ENCODE measurements around the gene CHSY1. TPM values are rescaled to one million over a fixed set of nuclear protein-coding genes. Genes with fewer than 3 reads are reported as not detected.

CHSY1 gene
- total RNA-seq, 4 donors from 2014 or later: 8.8 to 19.3 (median 11.4) TPM

GRCh38 chr15:101161656-101162055 lies 90.2 kb downstream of the CHSY1 start:
- H3K36me3 ChIP-seq: no peaks in the 10 kb centered on the region
- intact Hi-C loops (cut with DNase I): no loop called here

DNA sequence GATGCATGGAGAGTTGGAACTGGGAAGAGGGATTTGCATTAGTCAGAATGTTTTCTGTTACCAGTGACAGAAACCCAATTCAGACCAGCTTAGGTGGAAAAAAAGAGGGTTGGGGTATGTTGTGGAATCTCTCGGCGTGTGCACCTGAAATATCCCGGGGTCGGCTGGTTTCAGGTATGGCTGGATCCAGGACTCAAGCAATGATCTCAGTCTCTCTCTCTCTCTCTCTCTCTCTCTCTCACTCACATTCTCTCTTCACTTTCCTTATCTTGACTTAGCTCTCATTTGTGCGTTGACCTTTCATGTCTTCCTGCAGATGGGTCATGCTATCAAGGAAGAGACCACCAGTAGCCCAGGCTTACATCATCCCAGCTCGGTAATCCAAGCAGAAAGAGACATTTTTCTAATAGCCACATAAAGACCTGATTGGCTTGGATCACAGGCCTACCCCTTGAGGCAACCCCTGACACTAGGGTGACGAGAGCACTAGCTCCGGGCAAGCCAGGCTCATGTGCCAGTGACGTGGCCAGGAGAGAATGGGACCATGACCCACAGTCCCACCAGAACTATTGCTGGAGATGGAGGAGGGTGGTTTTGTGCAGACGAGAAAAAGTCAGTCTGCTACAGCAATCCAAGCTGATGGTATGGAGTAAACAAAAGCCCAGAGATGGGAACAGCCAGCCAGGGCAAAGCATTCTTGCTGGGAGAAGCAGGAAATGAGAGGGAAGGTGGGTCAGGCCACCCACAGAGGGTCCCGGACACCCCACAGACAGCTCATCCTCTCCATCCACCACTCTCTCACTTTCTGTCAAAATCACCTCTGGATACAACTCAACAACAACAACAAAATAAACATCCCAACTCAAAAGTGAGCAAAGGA lies 91.7 kb downstream of the CHSY1 start:
- intact Hi-C loops (cut with DNase I): no loop called here
- Histone ChIP-seq H3K4me3 (no peak overlapping the region), H3K4me1 (peaks cover 0 to 11% (median 4%) of the 10 kb centered on the region in 3 donors), H3K9me3 (peaks cover 0 to 14% (median 13%) of the 10 kb centered on the region in 3 donors), H3K27me3 (no peaks in the 10 kb centered on the region), H3K27ac (no peak overlapping the region), H3K36me3 (no peaks in the 10 kb centered on the region)
- 75 to 86% methylated on average over 7 to 11 of the region's 11 CpGs for WGBS, 2 donors
- no peak for TF ChIP-seq CTCF (IDR thresholded peaks at IDR 0.05)
- no peak for TF ChIP-seq POLR2A (IDR thresholded peaks at IDR 0.05)
- DNase-seq: no peak

More at GRCh38 chr15:101161656-101162055, 90.2 kb downstream of the CHSY1 start:
- DNase-seq: no peak
- no peaks in the 10 kb centered on the region for H3K27me3 ChIP-seq
- H3K9me3 ChIP-seq: peaks cover 0 to 27% (median 27%) of the 10 kb centered on the region in 3 donors
- TF ChIP-seq POLR2A (IDR thresholded peaks at IDR 0.05) (no peak), CTCF (IDR thresholded peaks at IDR 0.05) (no peak)
- peaks cover 0 to 12% (median 4%) of the 10 kb centered on the region in 3 donors for H3K4me1 ChIP-seq
- no peak overlapping the region for H3K4me3 ChIP-seq
- H3K27ac ChIP-seq: no peak overlapping the region
- 60 to 68% methylated on average over 6 to 8 of the region's 8 CpGs for WGBS, 2 donors

- TF ChIP-seq CTCF (IDR thresholded peaks at IDR 0.05) (no peak), POLR2A (IDR thresholded peaks at IDR 0.05) (no peak)
- intact Hi-C loops (cut with DNase I): no loop called here
These were observed 92.5 kb downstream of the CHSY1 start for GRCh38 chr15:101159096-101159935.

DNA sequence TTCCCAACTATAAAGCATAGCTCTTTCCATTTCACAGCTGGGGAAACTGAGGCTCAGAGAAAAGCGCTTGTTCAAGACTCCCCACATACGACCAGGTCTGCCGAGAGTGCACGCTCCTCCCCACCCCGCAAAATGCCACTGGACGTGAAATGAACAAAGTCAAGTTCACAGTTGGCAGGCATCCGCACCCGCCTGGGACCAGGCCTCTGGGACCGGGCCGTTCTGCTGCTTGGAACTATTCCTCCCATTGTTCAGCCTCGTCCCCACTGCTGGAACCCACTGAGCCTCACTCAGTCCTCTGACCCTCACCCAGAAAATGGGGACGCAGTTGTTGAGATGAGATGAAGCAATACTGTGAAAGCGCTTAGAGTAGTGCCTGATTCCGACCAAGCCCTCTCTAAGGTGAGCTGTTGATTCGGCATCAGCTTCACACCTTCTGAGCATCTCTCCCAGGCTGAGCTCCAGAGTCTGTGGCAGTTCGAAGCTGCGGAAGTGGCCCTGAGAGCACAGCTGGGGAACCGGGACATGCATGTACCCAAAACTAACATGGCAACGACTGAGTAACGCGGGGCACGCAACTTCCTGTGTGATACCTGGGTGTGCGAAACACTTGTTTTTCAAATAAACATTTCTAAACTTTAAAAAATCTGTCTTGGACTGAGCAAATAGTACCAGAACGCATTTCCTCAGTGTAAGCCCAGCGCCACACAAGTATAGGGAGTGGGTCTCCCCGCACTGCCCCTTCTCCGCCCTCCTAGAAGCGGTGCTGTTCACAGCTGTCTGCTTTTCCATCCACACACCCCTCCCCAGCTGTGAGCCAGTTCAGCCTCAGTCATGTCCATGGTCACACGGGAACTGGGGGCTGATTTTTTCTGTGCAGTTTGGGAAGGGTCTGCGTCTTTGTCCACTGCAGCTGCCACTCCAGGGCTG lies 93.4 kb downstream of the CHSY1 start:
- WGBS, 2 donors: 86% methylated on average over 23 to 28 of the region's 30 CpGs
- H3K4me3 ChIP-seq: no peak overlapping the region
- DNase-seq: no peak

More at GRCh38 chr15:101159096-101159935, 92.5 kb downstream of the CHSY1 start:
- Histone ChIP-seq H3K27me3 (no peaks in the 10 kb centered on the region), H3K4me3 (no peak overlapping the region), H3K27ac (no peak overlapping the region), H3K36me3 (no peaks in the 10 kb centered on the region), H3K4me1 (peaks cover 0 to 11% (median 4%) of the 10 kb centered on the region in 3 donors), H3K9me3 (peaks cover 0 to 6% (median 6%) of the 10 kb centered on the region in 3 donors)
- 76 to 88% methylated on average over 9 to 13 of the region's 15 CpGs for WGBS, 2 donors
- no peak for DNase-seq

More for the DNA sequence above, 93.4 kb downstream of the CHSY1 start:
- Histone ChIP-seq H3K9me3 (no peaks in the 10 kb centered on the region), H3K4me1 (peaks cover 0 to 11% (median 4%) of the 10 kb centered on the region in 3 donors), H3K27ac (no peak overlapping the region), H3K27me3 (no peaks in the 10 kb centered on the region), H3K36me3 (no peaks in the 10 kb centered on the region)
- intact Hi-C loops (cut with DNase I): no loop called here
- TF ChIP-seq CTCF (IDR thresholded peaks at IDR 0.05) (no peak), POLR2A (IDR thresholded peaks at IDR 0.05) (no peak)
